Measurements from ENCODE around the gene TNFSF12.
A peak's percentile ranks its signal among the peaks of the same experiment; 100 is the strongest.

The TNFSF12 gene

DNA sequence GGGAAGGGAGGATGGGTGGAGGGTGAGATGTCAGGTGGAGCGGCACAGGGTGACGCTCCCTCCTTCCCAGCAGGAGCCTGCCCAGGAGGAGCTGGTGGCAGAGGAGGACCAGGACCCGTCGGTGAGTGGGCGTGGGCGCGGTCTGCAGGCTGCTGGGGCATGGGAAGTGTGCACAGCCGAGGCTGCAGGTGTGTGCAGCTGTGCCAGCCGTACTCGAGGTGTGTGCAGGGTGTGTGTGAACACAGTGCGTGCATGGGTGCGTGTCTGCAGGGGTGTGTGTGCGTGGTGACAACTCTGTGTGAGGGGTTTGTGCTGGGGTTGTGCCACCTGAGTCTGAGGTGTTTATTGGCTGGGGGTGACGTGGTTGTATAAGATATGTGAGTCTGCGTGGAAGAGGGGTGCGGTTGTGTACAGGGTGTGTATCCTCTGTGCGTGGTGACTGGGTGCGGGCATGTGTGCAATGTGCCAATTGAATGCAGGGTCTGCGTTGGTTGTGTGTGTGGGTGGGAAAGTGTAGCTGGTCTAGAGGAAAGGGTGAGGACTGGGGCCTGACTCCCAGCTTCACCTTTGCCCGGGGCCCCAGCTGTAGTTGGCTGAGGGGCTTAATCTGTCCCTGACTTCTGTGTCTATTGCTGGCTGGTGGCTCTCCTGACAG, 670 bp downstream of the TNFSF12 start:
- DNase-seq, result no peak

DNA sequence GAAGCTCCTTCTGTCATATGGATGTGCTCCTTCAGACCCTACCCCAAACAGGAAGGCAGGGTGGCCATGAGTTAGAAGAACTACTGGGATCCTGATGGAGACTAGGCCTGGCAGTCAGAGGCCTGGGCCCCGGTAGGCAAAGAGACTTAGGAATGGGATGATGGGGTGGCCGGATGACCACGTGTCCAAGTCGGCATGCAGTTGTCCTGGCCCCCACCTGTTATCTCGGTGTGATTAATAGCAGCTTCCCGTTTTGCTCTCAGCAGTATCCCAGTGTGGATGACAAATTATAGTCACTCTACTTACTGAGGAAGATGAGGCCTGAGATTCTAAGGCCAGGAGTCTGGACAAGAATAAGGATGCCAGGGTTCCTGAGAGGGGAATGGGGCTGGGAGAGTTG, 1.5 kb downstream of the TNFSF12 start:
- no peak for DNase-seq

- no peak for DNase-seq
Observed at GRCh38 chr17:7551396-7551795, 2.5 kb downstream of the TNFSF12 start.

GRCh38 chr17:7552621-7553051, 3.8 kb downstream of the TNFSF12 start:
- DNase-seq, result no peak

GRCh38 chr17:7553356-7553755, 4.5 kb downstream of the TNFSF12 start:
- DNase-seq, result no peak

GRCh38 chr17:7555320-7555948, 6.6 kb downstream of the TNFSF12 start:
- no peak for DNase-seq

GRCh38 chr17:7556627-7557026, 7.8 kb downstream of the TNFSF12 start:
- no peak for DNase-seq

DNA sequence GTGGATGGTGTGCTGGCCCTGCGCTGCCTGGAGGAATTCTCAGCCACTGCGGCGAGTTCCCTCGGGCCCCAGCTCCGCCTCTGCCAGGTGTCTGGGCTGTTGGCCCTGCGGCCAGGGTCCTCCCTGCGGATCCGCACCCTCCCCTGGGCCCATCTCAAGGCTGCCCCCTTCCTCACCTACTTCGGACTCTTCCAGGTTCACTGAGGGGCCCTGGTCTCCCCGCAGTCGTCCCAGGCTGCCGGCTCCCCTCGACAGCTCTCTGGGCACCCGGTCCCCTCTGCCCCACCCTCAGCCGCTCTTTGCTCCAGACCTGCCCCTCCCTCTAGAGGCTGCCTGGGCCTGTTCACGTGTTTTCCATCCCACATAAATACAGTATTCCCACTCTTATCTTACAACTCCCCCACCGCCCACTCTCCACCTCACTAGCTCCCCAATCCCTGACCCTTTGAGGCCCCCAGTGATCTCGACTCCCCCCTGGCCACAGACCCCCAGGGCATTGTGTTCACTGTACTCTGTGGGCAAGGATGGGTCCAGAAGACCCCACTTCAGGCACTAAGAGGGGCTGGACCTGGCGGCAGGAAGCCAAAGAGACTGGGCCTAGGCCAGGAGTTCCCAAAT, 8.4 kb downstream of the TNFSF12 start:
- no peak for DNase-seq

DNA sequence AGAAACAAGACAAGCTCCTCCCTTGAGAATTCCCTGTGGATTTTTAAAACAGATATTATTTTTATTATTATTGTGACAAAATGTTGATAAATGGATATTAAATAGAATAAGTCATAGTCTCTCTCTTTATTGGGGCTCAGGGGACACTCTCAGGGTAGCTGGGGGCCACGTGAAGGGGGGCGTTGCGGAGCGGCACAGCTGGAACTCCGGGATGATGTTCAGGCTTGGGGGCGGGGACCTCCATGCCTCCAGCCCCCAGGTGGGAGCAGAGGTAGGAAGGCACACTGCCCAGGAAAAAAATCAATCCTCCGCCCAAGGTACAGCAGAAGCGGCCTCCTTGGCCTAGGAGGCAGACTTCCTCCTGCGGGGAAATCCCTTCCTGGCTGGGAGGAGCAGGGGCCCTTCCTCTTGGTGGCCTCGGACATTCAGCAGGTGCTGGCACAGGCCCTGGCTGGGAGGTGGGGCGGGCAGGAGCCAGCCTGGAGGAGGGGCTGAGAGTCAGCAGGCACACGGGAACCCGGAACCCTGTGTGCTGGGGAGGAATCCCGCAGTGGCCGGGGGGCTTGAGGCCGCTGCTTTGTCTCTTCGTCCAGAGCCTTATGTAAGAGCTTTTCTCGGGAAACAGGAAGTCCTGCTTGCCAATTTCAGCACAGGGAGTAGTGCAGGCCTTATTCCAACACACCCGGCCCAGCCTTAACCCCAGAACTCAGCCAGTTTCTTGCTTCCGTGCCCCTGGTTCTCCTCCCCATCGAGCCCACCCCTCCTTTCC, 9.1 kb downstream of the TNFSF12 start:
- DNase-seq, result peak; percentile 42

- no peak for DNase-seq
Observed at GRCh38 chr17:7558544-7559319, 9.9 kb downstream of the TNFSF12 start, which contains the start of gene TNFSF13. Gene TNFSF13, plus strand, starts transcription at chr17:7558750. Its CDS starts 290 bp downstream, at chr17:7559040.

DNA sequence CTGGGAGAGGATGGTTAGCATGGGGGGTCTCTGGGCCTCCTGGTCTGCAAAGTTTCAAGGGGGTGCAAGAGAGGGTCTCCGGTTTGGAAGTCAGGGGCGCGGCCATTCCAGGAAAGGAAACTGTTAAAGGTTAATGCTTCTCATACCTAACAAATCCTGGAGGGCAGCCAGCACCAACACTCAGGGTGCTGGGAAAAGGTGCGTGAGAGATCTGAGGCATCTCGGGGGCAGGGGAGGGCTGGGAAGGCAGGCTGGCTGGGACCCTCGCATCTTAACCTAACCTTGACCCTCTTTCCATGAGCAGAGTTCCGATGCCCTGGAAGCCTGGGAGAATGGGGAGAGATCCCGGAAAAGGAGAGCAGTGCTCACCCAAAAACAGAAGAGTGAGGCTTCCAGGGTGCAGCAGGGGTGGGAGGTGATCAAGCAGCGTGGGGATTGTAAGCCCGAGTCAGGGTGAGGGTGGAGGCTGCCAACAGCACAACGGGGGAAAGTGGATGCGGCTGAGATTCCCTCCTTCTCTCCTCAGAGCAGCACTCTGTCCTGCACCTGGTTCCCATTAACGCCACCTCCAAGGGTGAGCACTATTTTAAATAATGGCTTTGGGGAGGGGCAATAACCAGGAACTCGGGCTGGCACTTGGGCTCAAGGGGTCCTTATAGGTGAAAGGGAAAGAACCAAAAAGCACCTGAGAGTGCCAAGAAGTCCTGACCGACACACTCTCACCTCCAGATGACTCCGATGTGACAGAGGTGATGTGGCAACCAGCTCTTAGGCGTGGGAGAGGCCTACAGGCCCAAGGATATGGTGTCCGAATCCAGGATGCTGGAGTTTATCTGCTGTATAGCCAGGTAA, 10.7 kb downstream of the TNFSF12 start:
- no peak for DNase-seq

DNA sequence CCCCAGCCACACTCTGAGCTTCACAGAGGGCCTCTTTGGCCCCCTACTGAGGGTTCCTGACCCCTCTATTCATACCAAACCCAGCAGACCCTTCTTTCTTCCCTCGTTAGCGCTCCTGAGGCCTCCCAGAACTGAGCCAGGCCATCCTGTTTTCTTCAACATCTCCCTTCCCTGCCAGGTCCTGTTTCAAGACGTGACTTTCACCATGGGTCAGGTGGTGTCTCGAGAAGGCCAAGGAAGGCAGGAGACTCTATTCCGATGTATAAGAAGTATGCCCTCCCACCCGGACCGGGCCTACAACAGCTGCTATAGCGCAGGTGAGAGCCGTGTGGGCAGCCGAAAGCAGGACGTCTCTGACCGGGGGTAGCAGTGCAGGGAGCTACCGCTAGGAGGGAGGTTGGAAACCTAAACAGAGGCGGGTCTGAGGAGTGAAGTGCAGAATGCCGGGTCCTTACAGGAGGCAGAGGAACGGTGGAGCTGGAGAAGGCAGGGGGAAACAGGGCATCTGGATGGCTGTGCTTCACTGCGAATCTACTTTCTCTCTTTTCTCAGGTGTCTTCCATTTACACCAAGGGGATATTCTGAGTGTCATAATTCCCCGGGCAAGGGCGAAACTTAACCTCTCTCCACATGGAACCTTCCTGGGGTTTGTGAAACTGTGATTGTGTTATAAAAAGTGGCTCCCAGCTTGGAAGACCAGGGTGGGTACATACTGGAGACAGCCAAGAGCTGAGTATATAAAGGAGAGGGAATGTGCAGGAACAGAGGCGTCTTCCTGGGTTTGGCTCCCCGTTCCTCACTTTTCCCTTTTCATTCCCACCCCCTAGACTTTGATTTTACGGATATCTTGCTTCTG, 11.5 kb downstream of the TNFSF12 start:
- DNase-seq, result no peak

- DNase-seq, result peak; percentile 74
Observed at GRCh38 chr17:7561028-7561575, 12.2 kb downstream of the TNFSF12 start.

DNA sequence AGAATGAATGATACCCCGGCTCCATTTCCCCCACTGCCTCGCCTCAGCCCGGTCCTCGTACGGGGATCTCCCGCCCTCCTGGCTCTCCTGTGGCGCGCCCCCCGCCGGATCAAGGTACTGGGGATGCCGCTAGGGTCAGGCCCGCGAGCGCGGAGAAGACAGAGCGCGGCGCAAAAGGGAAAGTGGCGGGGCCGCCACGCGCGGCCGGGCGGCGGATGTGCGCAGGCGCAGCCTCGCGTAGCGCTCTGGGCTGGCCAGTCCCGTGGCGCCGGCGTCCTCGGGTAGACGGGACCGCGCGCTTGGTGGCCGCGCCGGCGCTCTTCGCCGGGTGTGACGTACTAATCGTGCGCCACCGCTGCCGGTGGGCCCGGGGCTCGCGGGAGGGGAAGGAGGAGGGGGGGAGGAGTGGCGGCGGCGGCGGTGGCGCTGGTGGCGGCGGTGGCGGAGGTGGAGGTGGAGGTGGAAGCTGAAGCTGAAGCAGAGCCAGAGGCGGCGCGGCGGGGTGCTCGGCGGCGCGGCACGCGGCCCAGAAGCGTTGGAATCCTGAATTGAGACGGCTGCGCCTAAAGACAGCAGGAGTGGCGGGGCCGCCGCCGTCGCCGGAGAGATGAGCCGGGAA, 12.8 kb downstream of the TNFSF12 start, which contains the start of gene SENP3:
Gene SENP3, plus strand, starts transcription at position 331 of the 619 bp plus-strand sequence. CDS start 1,158 bp downstream, outside the sequence.
- peak; percentile 88 for DNase-seq

DNA sequence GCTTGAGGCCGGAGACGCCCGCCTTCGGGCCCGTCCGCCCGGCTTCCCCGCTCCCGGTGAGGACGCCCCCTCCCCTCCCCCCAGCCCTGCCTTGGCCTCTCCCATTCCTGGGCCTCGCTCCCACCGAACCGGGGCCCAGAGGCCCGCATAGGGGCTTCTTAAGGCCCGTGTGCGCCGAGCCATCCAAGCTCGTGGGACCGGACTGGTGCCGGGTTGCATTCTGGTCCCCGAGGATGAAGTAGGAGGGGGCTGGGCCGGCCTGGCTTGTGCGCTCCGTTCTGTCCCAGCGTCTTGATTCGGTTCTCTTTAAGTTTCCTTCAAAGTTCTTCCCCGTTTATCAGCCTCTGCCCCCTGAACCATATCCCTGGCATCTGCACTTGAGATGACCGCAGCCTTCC, 13.3 kb downstream of the TNFSF12 start:
- no peak for DNase-seq

GRCh38 chr17:7563115-7563869, 14.4 kb downstream of the TNFSF12 start:
- no peak for DNase-seq

GRCh38 chr17:7569571-7569970, 20.7 kb downstream of the TNFSF12 start:
- no peak for DNase-seq

DNA sequence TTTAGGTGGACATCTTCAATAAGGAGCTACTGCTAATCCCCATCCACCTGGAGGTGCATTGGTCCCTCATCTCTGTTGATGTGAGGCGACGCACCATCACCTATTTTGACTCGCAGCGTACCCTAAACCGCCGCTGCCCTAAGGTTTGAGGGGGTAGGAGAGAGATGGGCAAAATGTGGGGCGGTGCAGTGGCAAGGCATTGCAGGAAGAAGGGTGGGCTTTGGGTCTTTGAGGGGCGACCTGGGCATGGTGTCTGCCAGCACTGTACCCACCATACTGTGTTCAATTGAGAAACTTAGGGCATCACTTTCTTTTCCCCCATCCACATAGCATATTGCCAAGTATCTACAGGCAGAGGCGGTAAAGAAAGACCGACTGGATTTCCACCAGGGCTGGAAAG, 21.5 kb downstream of the TNFSF12 start:
- no peak for DNase-seq

GRCh38 chr17:7572338-7572587, 23.4 kb downstream of the TNFSF12 start:
- no peak for DNase-seq

Measured in NCI-H345 (cell line).